Measurements from ENCODE around the gene ITGA2. TPM values are rescaled to one million over a fixed set of nuclear protein-coding genes. Genes with fewer than 3 reads are reported as not detected.
A peak's percentile ranks its signal among the peaks of the same experiment; 100 is the strongest.

Gene ITGA2
- total RNA-seq, 2 experiments from 2014 or later, result 0.74 to 0.86 TPM

DNA sequence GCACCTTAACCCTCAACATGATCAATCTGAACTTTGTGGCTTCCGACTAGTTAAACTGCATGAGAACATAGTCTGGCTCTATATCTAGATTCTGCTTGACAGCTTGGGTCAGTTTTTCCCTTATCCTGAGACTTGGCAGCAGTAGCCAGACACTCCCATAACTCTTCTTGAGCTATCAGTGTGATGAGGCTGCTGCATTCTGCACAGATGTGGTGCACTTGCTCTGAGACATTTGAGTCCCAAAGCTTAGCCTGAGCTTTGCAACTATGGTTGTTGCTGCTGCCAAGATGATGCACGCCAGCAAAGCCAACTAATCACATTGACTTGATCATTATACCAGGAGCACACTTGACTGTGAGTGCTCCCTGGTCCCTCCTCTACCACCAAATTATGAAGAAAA lies 84.2 kb downstream of the ITGA2 start:
- DNase-seq (no peak), ATAC-seq (no peak)
- Mint-ChIP-seq H3K4me3 (no peak overlapping the region), H3K27me3 (peaks cover 18% of the 10 kb centered on the region), H3K36me3 (ENCODE audit: low read depth) (no peaks in the 10 kb centered on the region), H3K4me1 (ENCODE audit: low read depth) (peaks cover 16% of the 10 kb centered on the region), H3K27ac (no peak overlapping the region), H3K9me3 (no peaks in the 10 kb centered on the region)
- intact Hi-C loops (cut with micrococcal nuclease), result no loop called here
- TF ChIP-seq, protein P1, sequence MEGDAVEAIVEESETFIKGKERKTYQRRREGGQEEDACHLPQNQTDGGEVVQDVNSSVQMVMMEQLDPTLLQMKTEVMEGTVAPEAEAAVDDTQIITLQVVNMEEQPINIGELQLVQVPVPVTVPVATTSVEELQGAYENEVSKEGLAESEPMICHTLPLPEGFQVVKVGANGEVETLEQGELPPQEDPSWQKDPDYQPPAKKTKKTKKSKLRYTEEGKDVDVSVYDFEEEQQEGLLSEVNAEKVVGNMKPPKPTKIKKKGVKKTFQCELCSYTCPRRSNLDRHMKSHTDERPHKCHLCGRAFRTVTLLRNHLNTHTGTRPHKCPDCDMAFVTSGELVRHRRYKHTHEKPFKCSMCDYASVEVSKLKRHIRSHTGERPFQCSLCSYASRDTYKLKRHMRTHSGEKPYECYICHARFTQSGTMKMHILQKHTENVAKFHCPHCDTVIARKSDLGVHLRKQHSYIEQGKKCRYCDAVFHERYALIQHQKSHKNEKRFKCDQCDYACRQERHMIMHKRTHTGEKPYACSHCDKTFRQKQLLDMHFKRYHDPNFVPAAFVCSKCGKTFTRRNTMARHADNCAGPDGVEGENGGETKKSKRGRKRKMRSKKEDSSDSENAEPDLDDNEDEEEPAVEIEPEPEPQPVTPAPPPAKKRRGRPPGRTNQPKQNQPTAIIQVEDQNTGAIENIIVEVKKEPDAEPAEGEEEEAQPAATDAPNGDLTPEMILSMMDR (IDR thresholded peaks at IDR 0.05), result no peak
- POLR2A ChIA-PET, result no interaction called here
- CTCF ChIA-PET, result interaction anchor here (1.4 kb wide), 1 partner anchor 125 kb away, joined by 4 read pairs; no protein-coding TSS in a partner anchor

DNA sequence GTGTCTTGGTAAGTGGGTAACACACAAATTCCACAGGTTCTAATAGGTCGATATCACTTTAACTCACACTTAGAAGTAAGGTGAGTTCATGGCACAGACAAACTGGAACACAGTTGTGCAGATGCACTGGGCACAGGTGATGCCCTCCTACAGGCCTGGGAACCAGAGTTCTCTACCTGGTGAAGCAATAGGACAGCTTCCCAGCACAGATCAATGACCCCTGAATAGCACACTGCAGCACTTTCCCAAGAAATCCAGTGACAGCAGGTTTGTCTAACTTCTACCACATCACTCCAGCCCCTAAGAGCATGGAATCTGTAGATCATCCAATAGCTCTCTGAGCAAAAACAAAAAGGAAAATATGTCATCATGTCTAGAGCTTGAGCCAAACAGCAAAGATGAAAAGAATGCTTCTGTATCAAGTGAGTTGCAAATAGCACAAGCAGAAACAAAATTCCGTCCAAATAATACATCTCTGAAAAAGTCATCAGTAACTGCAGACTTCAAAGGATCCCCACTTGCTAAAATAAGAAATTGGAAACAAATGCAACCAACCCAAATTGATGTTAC lies 86.9 kb downstream of the ITGA2 start:
- TF ChIP-seq, protein P1 (IDR thresholded peaks at IDR 0.05), result no peak
- Mint-ChIP-seq H3K27ac (no peak overlapping the region), H3K4me1 (ENCODE audit: low read depth) (peaks cover 7% of the 10 kb centered on the region), H3K9me3 (no peaks in the 10 kb centered on the region), H3K36me3 (ENCODE audit: low read depth) (no peaks in the 10 kb centered on the region), H3K4me3 (no peak overlapping the region), H3K27me3 (peaks cover 20% of the 10 kb centered on the region)
- ChIA-PET CTCF (interaction anchor here (0.7 kb wide), 1 partner anchor 13 kb away, joined by 3 read pairs; no protein-coding TSS in a partner anchor), POLR2A (no interaction called here)
- ATAC-seq (no peak), DNase-seq (no peak)
- intact Hi-C loops (cut with micrococcal nuclease), result no loop called here

DNA sequence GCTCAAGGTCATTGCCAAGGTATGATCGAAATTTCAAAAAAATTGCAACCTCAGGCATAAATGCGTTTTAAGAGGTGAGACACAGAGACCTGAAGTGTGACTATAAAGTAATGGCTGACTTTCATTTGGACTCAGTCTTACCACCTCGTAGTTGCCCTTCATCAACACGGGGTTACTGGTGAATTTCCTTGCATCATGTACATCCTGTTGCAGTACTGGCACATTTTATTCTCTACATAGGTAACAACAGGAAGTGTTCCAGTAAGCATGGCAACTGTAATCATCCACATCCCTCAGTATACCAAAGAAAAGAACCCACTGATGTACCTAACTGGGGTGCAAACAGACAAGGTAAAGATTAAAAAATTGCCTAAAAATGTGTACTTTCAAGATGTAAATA lies 91.1 kb downstream of the ITGA2 start:
- CTCF ChIA-PET, result no interaction called here
- no peak overlapping the region for H3K27ac Mint-ChIP-seq
- ATAC-seq, result peak; percentile 85

DNA sequence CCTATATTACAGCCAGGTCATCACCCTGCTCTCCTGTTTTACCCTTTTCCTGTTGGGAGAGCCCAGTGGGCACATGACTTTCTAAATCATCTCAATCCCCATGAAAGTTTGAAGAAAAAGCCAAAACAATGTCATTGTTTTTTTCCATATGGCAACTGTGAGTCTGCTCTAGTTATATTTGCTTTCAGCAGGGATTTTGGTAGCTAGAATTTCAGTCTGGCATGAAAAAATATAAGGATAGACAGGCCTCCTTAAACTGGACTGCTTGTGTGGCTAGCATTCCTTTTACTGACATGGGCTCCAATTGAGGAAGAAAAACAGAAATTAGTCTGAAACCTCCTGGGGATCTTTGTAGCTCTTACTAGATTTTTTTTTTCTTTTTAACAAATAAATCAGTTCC lies 94.8 kb downstream of the ITGA2 start:
- ATAC-seq (no peak), DNase-seq (no peak)
- CTCF ChIA-PET, result interaction anchor here (0.7 kb wide), 1 partner anchor 93 kb away, joined by 3 read pairs; no protein-coding TSS in a partner anchor
- peaks cover 2% of the 10 kb centered on the region for H3K27me3 Mint-ChIP-seq
- no peak overlapping the region for H3K27ac Mint-ChIP-seq
- peaks cover 19% of the 10 kb centered on the region for H3K4me1 Mint-ChIP-seq (ENCODE audit: low read depth)
- no peaks in the 10 kb centered on the region for H3K36me3 Mint-ChIP-seq (ENCODE audit: low read depth)
- no peaks in the 10 kb centered on the region for H3K9me3 Mint-ChIP-seq
- intact Hi-C loops (cut with micrococcal nuclease), result no loop called here
- TF ChIP-seq, protein P1 (IDR thresholded peaks at IDR 0.05), result no peak
- POLR2A ChIA-PET, result interaction anchor here (0.6 kb wide), 1 partner anchor 56 kb away, joined by 3 read pairs; no protein-coding TSS in a partner anchor
- no peak overlapping the region for H3K4me3 Mint-ChIP-seq

More for the DNA sequence above, 91.1 kb downstream of the ITGA2 start:
- TF ChIP-seq, protein P1 (IDR thresholded peaks at IDR 0.05), result no peak
- Mint-ChIP-seq H3K9me3 (no peaks in the 10 kb centered on the region), H3K36me3 (ENCODE audit: low read depth) (no peaks in the 10 kb centered on the region), H3K4me1 (ENCODE audit: low read depth) (peaks cover 13% of the 10 kb centered on the region), H3K27me3 (peaks cover 12% of the 10 kb centered on the region), H3K4me3 (no peak overlapping the region)
- POLR2A ChIA-PET, result no interaction called here
- intact Hi-C loops (cut with micrococcal nuclease), result no loop called here
- DNase-seq, result peak; percentile 20

DNA sequence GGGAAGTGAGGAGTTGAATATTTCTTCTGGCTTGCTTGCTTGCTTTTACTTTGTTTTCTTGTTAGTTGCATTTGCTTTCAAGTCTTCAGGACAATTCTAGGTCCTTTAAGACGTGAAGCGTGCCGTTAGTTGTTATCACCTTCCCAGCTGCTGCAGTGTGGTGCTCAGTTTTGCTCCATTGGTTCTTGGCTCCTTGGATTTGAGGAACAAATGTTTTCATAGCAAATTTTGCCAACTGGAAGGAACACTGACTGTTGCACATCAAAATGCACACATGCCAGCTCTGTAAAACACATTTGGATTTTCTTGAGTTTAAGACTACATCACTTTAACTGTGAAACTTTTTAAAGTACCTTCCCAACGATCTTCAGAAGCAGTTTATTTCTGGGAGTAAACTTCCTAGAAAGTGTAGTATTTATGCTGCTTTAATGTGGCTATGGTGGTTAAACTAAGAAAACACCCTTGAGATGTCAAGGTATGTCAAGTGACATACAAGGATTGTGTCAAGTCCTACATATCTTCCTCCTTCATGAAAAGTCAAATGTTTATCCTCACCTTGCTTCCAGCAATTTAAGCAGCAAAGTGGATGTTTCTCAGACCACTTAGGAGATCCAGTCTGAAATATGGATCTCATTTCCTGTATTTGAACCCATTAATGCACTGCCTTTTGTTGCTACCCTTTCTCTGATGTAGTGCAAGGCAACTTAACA lies 95.5 kb downstream of the ITGA2 start:
- POLR2A ChIA-PET, result no interaction called here
- DNase-seq (no peak), ATAC-seq (no peak)
- TF ChIP-seq, protein P1 (IDR thresholded peaks at IDR 0.05), result no peak
- Mint-ChIP-seq H3K4me1 (ENCODE audit: low read depth) (peaks cover 26% of the 10 kb centered on the region), H3K36me3 (ENCODE audit: low read depth) (no peaks in the 10 kb centered on the region), H3K4me3 (no peak overlapping the region), H3K9me3 (no peaks in the 10 kb centered on the region), H3K27ac (no peak overlapping the region), H3K27me3 (peaks cover 2% of the 10 kb centered on the region)
- intact Hi-C loops (cut with micrococcal nuclease), result no loop called here
- CTCF ChIA-PET, result interaction anchor here (0.7 kb wide), 1 partner anchor 94 kb away, joined by 3 read pairs; no protein-coding TSS in a partner anchor

Data from activated CD8-positive, alpha-beta T cell treated with anti-CD3 and anti-CD28 coated beads for 36 hours (primary cell).